Measurements from ENCODE around the gene USP25. TPM values are rescaled to one million over a fixed set of nuclear protein-coding genes. Genes with fewer than 3 reads are reported as not detected.

USP25 gene
- total and polyA plus RNA-seq, 2 of the 8 experiments (the other 6 are each of a cell fraction or from before 2014, with no cell fraction given): 11.2 to 48.1 TPM

DNA sequence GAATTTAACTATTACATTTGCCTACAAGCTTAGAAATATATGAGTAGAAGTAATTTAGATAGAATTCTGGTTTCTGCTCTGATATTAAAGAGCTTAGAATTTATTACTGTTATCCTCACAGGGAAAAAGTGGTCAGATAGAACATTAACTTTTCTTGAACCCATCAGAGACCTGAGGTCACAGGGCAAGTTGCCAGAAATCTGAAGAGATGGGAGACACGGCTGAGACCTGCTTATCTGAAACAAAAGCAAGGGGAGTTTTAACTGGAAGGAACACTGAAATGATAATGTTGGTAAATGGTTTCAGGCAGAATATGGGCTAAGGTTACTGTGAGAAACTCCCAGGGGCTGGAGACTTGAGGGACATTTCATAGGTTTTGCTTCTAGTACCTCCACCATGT is 28.0 kb upstream of the USP25 start:
- no peak overlapping the region for H3K56ac ChIP-seq (replicated peaks; ENCODE audit: insufficient read length, low read depth, low read length)
- H2BK15ac ChIP-seq (ENCODE audit: low read length): no peak overlapping the region
- H2BK120ac ChIP-seq (replicated peaks; ENCODE audit: low read depth, low read length): no peak overlapping the region
- no peak overlapping the region for H3K27ac ChIP-seq (ENCODE audit: low read depth, low read length)
- 0 out of 4 replicates have a peak, but pooled peaks cover 0 to 4% of the 10 kb centered on the region in 2 experiments for H3K9me3 ChIP-seq (ENCODE audit: insufficient read depth in 2 of 2, low read depth in 1 of 2, low read length in 1 of 2)
- no peak overlapping the region for H3K14ac ChIP-seq (ENCODE audit: insufficient read length)
- no peak overlapping the region for H2BK20ac ChIP-seq (ENCODE audit: low read length)
- H4K91ac ChIP-seq (replicated peaks; ENCODE audit: insufficient read length, low read length): no peak overlapping the region
- H3K79me2 ChIP-seq (ENCODE audit: control insufficient read depth in 1 of 2, insufficient read depth in 2 of 2, low read length in 2 of 2): no peaks in the 10 kb centered on the region
- ChIA-PET POLR2A (ENCODE audit: partially characterized antibody) (no interaction called here), CTCF (ENCODE audit: partially characterized antibody) (interaction anchor here (1.4 kb wide), 1 partner anchor 9 kb away, joined by 3 read pairs; no protein-coding TSS in a partner anchor)
- no peak overlapping the region for H2BK12ac ChIP-seq (ENCODE audit: low read depth, low read length)
- no peak overlapping the region for H2BK5ac ChIP-seq (ENCODE audit: low read depth, low read length)
- H3K27me3 ChIP-seq (replicated peaks in 1 of 4; ENCODE audit: control insufficient read depth in 3 of 4, extremely low read depth in 1 of 4, insufficient read depth in 3 of 4, low read length in 3 of 4): no peaks in the 10 kb centered on the region
- H3K4me2 ChIP-seq (ENCODE audit: insufficient read depth in 1 of 2, low read depth in 2 of 2, low read length in 2 of 2): no peak overlapping the region
- no peaks in the 10 kb centered on the region for H3K4me1 ChIP-seq (replicated peaks in 1 of 4; ENCODE audit: control insufficient read depth in 3 of 4, insufficient read depth in 4 of 4, low read length in 3 of 4)
- no peaks in the 10 kb centered on the region for H3K79me1 ChIP-seq (ENCODE audit: low read depth, low read length)
- H3K18ac ChIP-seq (ENCODE audit: extremely low read depth, low read length): no peak overlapping the region
- FAIRE-seq (no peak), DNase-seq (ENCODE audit: low read depth in 1 of 2, low spot score in 2 of 2) (no peak)
- no peak overlapping the region for H3K4ac ChIP-seq (replicated peaks; ENCODE audit: insufficient read length, low read depth, low read length)
- 94% methylated on average over 1 of the region's 1 CpG; no CpG with 5 or more reads in 1 of the 2 experiments for WGBS, 2 experiments (ENCODE audit: extremely low coverage in 1 of 2, insufficient coverage in 1 of 2, insufficient read length in 1 of 2, insufficient replicate concordance in 2 of 2, low coverage in 1 of 2, low lambda C conversion rate in 2 of 2, missing lambda C conversion rate in 1 of 2)
- H3K9ac ChIP-seq (replicated peaks in 1 of 4; ENCODE audit: extremely low read depth in 1 of 4, low read depth in 3 of 4, low read length in 3 of 4): no peak overlapping the region
- H2AFZ ChIP-seq (ENCODE audit: low read length): no peak overlapping the region
- H4K8ac ChIP-seq (ENCODE audit: extremely low read depth, insufficient read depth, low read length): no peak overlapping the region
- TF ChIP-seq EZH2 (IDR thresholded peaks at IDR 0.05; ENCODE audit: low read depth, low read length, severe bottlenecking): no peak
- TF ChIP-seq NANOG (IDR thresholded peaks at IDR 0.05; ENCODE audit: insufficient read depth, low read depth, low read length, poor library complexity, severe bottlenecking): no peak
- no peak for TF ChIP-seq GTF2F1 (IDR thresholded peaks at IDR 0.05; ENCODE audit: borderline replicate concordance, low read depth, low read length)
- TF ChIP-seq, protein P1, sequence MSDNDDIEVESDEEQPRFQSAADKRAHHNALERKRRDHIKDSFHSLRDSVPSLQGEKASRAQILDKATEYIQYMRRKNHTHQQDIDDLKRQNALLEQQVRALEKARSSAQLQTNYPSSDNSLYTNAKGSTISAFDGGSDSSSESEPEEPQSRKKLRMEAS (IDR thresholded peaks at IDR 0.05): no peak
- no peak for TF ChIP-seq BCL11A (IDR thresholded peaks at IDR 0.05; ENCODE audit: low read depth in 2 of 2, low read length in 2 of 2)
- TF ChIP-seq, protein P2, sequence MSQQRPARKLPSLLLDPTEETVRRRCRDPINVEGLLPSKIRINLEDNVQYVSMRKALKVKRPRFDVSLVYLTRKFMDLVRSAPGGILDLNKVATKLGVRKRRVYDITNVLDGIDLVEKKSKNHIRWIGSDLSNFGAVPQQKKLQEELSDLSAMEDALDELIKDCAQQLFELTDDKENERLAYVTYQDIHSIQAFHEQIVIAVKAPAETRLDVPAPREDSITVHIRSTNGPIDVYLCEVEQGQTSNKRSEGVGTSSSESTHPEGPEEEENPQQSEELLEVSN (IDR thresholded peaks at IDR 0.05): no peak
- TF ChIP-seq, protein P3, sequence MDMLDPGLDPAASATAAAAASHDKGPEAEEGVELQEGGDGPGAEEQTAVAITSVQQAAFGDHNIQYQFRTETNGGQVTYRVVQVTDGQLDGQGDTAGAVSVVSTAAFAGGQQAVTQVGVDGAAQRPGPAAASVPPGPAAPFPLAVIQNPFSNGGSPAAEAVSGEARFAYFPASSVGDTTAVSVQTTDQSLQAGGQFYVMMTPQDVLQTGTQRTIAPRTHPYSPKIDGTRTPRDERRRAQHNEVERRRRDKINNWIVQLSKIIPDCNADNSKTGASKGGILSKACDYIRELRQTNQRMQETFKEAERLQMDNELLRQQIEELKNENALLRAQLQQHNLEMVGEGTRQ (IDR thresholded peaks at IDR 0.05; ENCODE audit: low read length): no peak
- no peak overlapping the region for H3K4me3 ChIP-seq (ENCODE audit: extremely low read depth in 1 of 4, insufficient read depth in 2 of 4, low read depth in 3 of 4, low read length in 4 of 4)
- H3K36me3 ChIP-seq (ENCODE audit: control insufficient read depth in 2 of 4, insufficient read depth in 4 of 4, low read length in 3 of 4): no peaks in the 10 kb centered on the region
- no peak overlapping the region for H4K5ac ChIP-seq (ENCODE audit: insufficient read length, low read depth, low read length)
- H3K23me2 ChIP-seq (ENCODE audit: low read depth, low read length): no peaks in the 10 kb centered on the region
- H4K20me1 ChIP-seq (replicated peaks in 1 of 2; ENCODE audit: control insufficient read depth in 1 of 2, insufficient read depth in 2 of 2, low read length in 2 of 2): no peaks in the 10 kb centered on the region
- no peak overlapping the region for H3K23ac ChIP-seq (ENCODE audit: insufficient read length)
- H2AK5ac ChIP-seq (ENCODE audit: low read depth, low read length): no peak overlapping the region

Measured in H1 (cell line).